DLD1 (cell line): Measurements from ENCODE around the gene ELMO1.

ENCODE experiments used
- in situ Hi-C: cut with HindIII; loops from 2 replicates; pipeline ENCODE4 v1.10.0; 2017; ENCODE audit warnings: low sequenced_read_pairs

The ELMO1 gene

GRCh38 chr7:37448636-37449361, at the start of gene ELMO1:
ELMO1 (minus strand) TSS chr7:37448864; CDS start chr7:37342690, 106,174 bp downstream.
- in situ Hi-C loops: no loop called here

GRCh38 chr7:37497576-37497975, 48.9 kb upstream of the ELMO1 start:
- in situ Hi-C loops: no loop called here

GRCh38 chr7:37495574-37496184, 47.0 kb upstream of the ELMO1 start:
- in situ Hi-C loops: no loop called here

- in situ Hi-C loops: no loop called here
Observed at GRCh38 chr7:37494926-37495325, 46.3 kb upstream of the ELMO1 start.

- in situ Hi-C loops: no loop called here
Observed at GRCh38 chr7:37493810-37494209, 45.1 kb upstream of the ELMO1 start.

DNA sequence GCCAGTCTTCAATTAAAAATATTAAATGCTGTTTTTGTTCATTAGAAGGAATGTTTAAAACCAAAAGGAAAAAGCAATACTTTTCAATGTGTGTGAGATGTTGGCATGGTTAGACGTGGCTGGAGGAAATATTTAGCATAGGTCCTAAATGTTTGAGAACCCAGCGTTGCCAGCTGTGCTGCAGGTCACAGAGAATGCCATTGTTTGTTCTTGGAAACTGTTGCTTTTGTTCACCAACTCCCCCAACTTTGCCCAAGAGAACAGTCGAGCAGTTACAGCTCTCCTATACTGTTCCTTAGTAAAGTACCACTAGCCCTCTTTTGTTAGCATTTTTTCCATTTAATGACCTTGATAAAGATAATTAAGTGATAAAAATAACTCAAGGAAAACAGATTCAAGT, 44.5 kb upstream of the ELMO1 start:
- in situ Hi-C loops: no loop called here

DNA sequence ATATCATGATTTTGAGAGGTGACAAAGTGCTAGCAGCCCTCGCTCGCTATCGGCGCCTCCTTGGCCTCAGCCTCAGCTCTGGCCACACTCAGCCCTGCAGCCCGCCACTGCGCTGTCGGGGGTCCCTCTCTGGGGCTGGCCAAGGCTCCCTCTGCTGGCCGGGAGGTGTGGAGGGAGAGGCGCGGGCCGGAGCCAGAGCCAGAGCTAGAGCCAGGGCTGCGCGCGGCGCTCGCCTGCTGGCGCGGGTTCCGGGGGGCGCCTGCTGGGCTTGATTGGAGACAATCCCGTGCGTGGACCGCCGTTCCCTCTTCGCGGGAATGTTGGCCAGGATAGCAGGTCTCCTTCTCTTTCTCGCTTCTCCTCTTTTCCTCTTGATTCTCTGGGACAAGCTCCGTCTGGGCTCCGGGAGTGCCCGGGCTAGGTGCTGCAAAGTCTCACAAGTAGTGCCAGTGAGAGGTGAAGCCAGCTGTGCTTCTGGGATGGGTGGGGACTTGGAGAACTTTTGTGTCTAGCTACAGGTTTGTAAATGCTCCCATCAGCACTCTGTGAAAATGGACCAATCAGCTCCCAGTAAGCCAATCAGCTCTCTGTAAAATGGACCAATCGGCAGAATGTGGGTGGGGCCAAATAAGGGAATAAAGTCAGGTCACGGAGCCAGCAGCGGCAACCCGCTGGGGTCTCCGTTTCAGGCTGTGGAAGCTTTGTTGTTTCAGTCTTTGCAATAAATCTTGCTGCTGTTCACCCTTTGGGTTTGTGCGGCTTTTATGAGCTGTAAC, 43.4 kb upstream of the ELMO1 start:
- in situ Hi-C loops: no loop called here

GRCh38 chr7:37489703-37490102, 41.0 kb upstream of the ELMO1 start:
- in situ Hi-C loops: no loop called here

GRCh38 chr7:37488163-37488764, 39.6 kb upstream of the ELMO1 start:
- in situ Hi-C loops: no loop called here

DNA sequence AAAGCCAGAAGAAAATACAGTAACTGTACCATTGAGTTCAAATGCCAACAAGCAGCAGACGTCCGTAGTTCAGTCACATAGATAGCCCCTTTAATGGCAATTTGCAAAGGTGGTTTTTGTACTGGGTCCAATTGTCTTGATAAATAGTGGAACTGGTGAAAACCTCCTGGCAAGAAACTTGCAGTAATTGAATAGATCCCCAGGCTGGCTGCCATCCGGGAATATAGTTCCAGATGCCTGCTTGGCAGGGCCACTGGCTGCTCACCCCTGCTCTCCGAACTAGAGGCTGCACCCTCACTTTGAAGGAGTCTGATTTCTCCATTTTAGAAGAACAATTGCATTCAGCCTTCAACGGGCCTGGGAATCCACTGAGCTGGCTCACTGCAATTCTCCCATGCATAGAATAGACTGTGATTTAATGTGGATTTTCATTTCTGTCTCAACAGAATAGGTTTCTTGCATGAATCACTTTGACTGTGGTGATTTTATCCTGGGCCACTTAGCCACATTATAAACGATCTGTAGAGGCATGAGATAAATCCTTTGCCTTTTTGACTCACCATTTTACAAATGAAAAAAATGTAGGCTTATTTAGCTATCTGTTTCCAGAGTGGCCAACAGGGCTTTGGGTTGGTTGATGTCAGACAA, 35.9 kb upstream of the ELMO1 start:
- in situ Hi-C loops: no loop called here

- in situ Hi-C loops: no loop called here
Observed at GRCh38 chr7:37483627-37484026, 35.0 kb upstream of the ELMO1 start.

- in situ Hi-C loops: no loop called here
Observed at GRCh38 chr7:37482953-37483352, 34.3 kb upstream of the ELMO1 start.

DNA sequence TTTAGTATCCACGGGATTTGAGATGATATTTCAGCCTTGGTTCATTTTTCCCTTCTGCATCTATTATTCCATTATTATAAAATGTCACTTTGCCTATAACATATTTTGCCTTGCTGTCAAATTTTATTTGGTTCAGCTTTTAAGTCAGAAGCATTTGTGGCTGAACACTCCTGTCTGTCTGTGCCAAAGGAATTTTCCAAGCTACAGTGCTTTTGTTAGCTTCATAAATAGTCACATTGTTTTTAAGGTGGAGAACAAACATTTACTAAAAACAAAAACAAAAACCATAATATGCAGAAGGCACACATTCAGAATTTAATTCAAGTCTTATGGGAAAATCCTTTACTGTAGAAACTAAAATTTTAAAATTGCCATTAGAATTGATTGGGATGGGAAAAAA, 33.8 kb upstream of the ELMO1 start:
- in situ Hi-C loops: no loop called here

GRCh38 chr7:37481722-37482288, 33.1 kb upstream of the ELMO1 start:
- in situ Hi-C loops: no loop called here

- in situ Hi-C loops: no loop called here
Observed at GRCh38 chr7:37481154-37481553, 32.5 kb upstream of the ELMO1 start.

DNA sequence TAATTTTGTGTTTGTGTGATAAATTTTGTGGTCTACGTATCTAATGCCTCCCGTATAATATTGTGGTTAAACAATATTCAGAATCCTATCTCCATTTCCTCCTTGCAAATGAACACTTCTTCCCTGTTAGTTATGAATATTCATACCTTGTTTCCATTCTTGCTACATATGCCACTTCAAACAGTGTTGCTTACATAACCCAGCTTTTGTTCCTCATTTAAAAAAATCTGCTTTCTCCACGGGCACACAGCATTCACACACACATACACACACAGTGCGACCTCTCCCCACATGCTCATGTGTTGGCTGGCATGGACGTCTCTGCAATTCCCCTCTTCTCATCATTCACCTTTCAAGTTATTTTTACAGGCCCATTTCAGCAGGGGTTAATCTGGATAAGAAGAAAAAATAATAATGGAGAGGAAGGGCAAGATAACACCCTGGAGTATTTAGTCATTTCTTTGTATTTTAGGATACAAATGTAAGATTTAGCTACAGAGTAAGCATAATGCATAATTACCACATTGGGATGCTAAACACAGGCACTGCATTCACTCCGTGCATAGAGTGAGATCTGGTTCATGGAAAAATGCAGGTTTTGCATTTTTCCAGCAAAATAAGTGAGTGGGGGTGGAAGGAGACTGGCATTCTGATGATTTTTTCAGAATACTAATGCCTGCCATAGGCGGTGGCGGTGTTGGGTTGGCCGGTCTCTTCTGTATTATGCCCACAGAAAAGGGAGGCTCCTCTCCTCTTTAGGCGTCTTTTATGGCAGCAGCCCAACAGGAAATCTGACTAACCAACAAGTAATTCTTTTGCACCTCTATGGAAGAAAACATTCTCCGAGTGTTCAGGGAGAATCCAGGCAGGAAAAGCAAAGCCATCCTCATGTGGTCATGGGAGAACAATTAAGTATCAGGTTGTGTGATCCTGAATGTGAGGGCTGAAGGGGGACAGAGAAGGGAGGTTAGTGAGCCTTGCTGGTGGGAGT, 31.7 kb upstream of the ELMO1 start:
- in situ Hi-C loops: no loop called here

DNA sequence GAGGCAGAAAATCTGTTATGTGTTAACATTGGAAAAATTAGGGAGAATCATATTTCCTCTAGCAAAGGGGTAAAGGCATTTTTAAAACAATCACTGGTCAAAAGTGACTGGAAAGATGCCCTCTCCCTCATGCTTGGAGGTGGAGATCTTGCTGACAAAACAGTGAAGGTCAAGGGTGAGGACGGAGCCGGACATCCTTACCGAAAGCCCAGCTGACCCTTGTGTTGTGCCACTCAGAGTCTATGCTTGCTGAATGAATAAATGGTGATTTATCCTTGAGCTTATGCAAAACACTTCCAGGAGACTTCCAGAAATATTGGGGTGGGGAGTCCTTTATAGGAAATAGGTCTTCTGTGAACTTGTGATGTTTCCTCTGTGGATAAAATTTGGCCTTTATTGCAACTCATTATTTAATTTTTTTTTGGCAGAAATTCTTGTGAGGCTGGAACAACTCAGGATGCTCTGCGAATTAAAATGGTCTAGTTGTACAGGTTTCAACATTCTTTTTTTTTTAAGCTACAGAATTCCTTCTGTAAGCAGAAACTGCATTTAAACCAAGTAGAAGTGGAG, 28.3 kb upstream of the ELMO1 start:
- in situ Hi-C loops: no loop called here

DNA sequence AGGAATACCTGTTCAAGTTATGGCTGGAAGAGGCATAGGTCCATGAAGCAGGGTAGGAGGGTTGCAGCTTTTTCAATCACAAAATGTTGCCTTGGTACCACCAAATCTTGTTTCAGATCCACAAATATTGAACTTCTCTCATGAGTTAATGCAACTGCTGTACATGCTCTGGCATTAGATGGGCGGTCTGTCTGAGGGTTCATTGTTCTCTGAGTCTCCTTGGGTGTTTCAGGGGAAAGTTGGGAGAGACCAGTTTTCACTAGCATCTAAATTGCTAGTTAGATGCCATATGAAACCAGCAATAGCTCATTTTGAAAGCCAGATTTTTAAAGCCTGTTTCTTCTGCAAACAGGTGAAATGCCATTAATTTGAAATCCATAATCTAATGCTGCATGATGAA, 27.8 kb upstream of the ELMO1 start:
- in situ Hi-C loops: no loop called here

- in situ Hi-C loops: no loop called here
Observed at GRCh38 chr7:37475646-37476045, 27.0 kb upstream of the ELMO1 start.
